Measurements from ENCODE around the gene PIEZO2. TPM values are rescaled to one million over a fixed set of nuclear protein-coding genes. Genes with fewer than 3 reads are reported as not detected.

The PIEZO2 gene
- total and polyA plus RNA-seq, 2 donors (not counting 1 experiment from before 2014, with no cell fraction given), result not detected

DNA sequence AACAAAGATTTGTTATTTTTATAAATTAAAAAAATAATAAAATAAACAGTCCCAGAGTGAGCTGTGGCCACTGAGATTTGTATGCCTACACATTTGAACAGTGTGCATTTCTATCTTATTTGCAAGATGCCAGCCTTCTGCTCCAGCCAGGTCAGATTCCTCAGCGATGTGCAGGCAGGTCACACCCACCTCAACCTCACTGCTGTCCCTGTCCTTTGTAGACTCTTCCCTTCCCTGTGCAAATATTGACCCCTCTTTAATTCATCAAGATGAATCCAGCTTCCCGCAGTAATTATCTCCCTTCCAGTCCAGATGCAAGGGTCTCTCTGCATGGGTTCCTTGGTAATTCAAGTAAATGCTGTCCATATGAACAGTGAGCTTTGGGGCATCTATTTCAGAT, 256.2 kb downstream of the PIEZO2 start:
- Histone ChIP-seq H3K27me3 (replicated peaks in 1 of 4; ENCODE audit: control extremely low read depth in 1 of 4, control insufficient read depth in 3 of 4, insufficient read depth in 4 of 4, low read length in 3 of 4) (no peaks in the 10 kb centered on the region), H3K9ac (ENCODE audit: low read length) (no peak overlapping the region), H3K79me2 (ENCODE audit: control insufficient read depth, insufficient read depth, low read length) (no peaks in the 10 kb centered on the region), H4K20me1 (ENCODE audit: control insufficient read depth, insufficient read depth, low read length, poor library complexity, severe bottlenecking) (no peaks in the 10 kb centered on the region), H3K27ac (ENCODE audit: low read length in 2 of 2) (no peak overlapping the region), H3K4me3 (ENCODE audit: control extremely low read depth in 1 of 5, extremely low read depth in 1 of 5, insufficient read depth in 1 of 5, low read depth in 2 of 5, low read length in 4 of 5) (no peak overlapping the region), H3K9me3 (ENCODE audit: control extremely low read depth in 1 of 3, control insufficient read depth in 2 of 3, insufficient read depth in 1 of 3, low read length in 2 of 3) (no peaks in the 10 kb centered on the region), H3K4me1 (ENCODE audit: control insufficient read depth in 2 of 2, insufficient read depth in 2 of 2, low read length in 2 of 2) (no peaks in the 10 kb centered on the region), H3K36me3 (replicated peaks in 1 of 2; ENCODE audit: control extremely low read depth in 1 of 2, control insufficient read depth in 1 of 2, extremely low read depth in 1 of 2, insufficient read depth in 2 of 2, low read length in 1 of 2) (no peaks in the 10 kb centered on the region), H3K4me2 (replicated peaks; ENCODE audit: low read depth, low read length, poor library complexity, severe bottlenecking) (no peak overlapping the region), H2AFZ (ENCODE audit: insufficient read depth, low read depth, low read length, poor library complexity, severe bottlenecking) (no peak overlapping the region)
- Mint-ChIP-seq H3K4me3 (no peak overlapping the region), H3K27ac (no peak overlapping the region), H3K4me1 (peaks cover 2% of the 10 kb centered on the region), H3K27me3 (peaks cover 29% of the 10 kb centered on the region), H3K9me3 (ENCODE audit: insufficient read depth) (no peaks in the 10 kb centered on the region)
- ATAC-seq (ENCODE audit: low read depth) (no peak), DNase-seq (no peak)
- TF ChIP-seq, protein P1, sequence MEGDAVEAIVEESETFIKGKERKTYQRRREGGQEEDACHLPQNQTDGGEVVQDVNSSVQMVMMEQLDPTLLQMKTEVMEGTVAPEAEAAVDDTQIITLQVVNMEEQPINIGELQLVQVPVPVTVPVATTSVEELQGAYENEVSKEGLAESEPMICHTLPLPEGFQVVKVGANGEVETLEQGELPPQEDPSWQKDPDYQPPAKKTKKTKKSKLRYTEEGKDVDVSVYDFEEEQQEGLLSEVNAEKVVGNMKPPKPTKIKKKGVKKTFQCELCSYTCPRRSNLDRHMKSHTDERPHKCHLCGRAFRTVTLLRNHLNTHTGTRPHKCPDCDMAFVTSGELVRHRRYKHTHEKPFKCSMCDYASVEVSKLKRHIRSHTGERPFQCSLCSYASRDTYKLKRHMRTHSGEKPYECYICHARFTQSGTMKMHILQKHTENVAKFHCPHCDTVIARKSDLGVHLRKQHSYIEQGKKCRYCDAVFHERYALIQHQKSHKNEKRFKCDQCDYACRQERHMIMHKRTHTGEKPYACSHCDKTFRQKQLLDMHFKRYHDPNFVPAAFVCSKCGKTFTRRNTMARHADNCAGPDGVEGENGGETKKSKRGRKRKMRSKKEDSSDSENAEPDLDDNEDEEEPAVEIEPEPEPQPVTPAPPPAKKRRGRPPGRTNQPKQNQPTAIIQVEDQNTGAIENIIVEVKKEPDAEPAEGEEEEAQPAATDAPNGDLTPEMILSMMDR (IDR thresholded peaks at IDR 0.05), result no peak
- no peak for TF ChIP-seq EZH2 (IDR thresholded peaks at IDR 0.05; ENCODE audit: borderline replicate concordance, insufficient read depth, low read depth, low read length, poor library complexity, severe bottlenecking)
- WGBS (ENCODE audit: insufficient coverage), result 86% methylated on average over 1 of the region's 2 CpGs
- ChIA-PET CTCF (no interaction called here), POLR2A (no interaction called here)
- intact Hi-C loops (cut with micrococcal nuclease), result no loop called here

DNA sequence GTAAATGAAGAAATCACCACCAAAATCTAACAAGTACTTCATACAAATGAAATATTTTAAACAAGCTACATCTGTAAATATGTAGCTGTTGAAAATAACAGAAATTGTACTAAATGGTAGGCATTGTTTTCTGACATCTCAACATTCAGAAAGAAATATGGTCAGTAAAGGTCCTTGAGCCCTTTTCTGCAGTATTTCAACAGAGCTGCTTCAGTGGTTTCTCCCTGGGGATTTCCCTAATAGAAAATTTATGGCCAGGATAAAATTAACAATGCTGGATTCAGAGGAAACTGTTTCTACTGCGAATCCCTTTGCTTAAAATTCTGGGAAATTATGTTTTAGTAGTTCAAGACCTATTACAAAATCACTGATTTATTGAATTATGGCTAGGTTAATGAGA, 256.6 kb downstream of the PIEZO2 start:
- intact Hi-C loops (cut with micrococcal nuclease), result no loop called here
- no peak overlapping the region for H3K27ac ChIP-seq (ENCODE audit: low read length in 2 of 2)
- DNase-seq, result no peak
- H3K79me2 ChIP-seq (ENCODE audit: control insufficient read depth, insufficient read depth, low read length), result no peaks in the 10 kb centered on the region
- POLR2A ChIA-PET, result no interaction called here
- H3K9ac ChIP-seq (ENCODE audit: low read length), result no peak overlapping the region
- H3K4me2 ChIP-seq (replicated peaks; ENCODE audit: low read depth, low read length, poor library complexity, severe bottlenecking), result no peak overlapping the region
- H2AFZ ChIP-seq (ENCODE audit: insufficient read depth, low read depth, low read length, poor library complexity, severe bottlenecking), result no peak overlapping the region
- no peak for ATAC-seq (ENCODE audit: low read depth)
- Mint-ChIP-seq H3K27ac (no peak overlapping the region), H3K27me3 (peaks cover 30% of the 10 kb centered on the region), H3K9me3 (ENCODE audit: insufficient read depth) (no peaks in the 10 kb centered on the region), H3K4me3 (no peak overlapping the region), H3K4me1 (peaks cover 2% of the 10 kb centered on the region)
- H3K9me3 ChIP-seq (ENCODE audit: control extremely low read depth in 1 of 3, control insufficient read depth in 2 of 3, insufficient read depth in 1 of 3, low read length in 2 of 3), result no peaks in the 10 kb centered on the region
- no peaks in the 10 kb centered on the region for H3K4me1 ChIP-seq (ENCODE audit: control insufficient read depth in 2 of 2, insufficient read depth in 2 of 2, low read length in 2 of 2)
- no peaks in the 10 kb centered on the region for H3K27me3 ChIP-seq (replicated peaks in 1 of 4; ENCODE audit: control extremely low read depth in 1 of 4, control insufficient read depth in 3 of 4, insufficient read depth in 4 of 4, low read length in 3 of 4)
- H4K20me1 ChIP-seq (ENCODE audit: control insufficient read depth, insufficient read depth, low read length, poor library complexity, severe bottlenecking), result no peaks in the 10 kb centered on the region
- no peak overlapping the region for H3K4me3 ChIP-seq (ENCODE audit: control extremely low read depth in 1 of 5, extremely low read depth in 1 of 5, insufficient read depth in 1 of 5, low read depth in 2 of 5, low read length in 4 of 5)
- WGBS (ENCODE audit: insufficient coverage), result no CpG with 5 or more reads among the region's 1 CpG
- no peak for TF ChIP-seq EZH2 (IDR thresholded peaks at IDR 0.05; ENCODE audit: borderline replicate concordance, insufficient read depth, low read depth, low read length, poor library complexity, severe bottlenecking)
- TF ChIP-seq, protein P1 (IDR thresholded peaks at IDR 0.05), result no peak
- H3K36me3 ChIP-seq (replicated peaks in 1 of 2; ENCODE audit: control extremely low read depth in 1 of 2, control insufficient read depth in 1 of 2, extremely low read depth in 1 of 2, insufficient read depth in 2 of 2, low read length in 1 of 2), result no peaks in the 10 kb centered on the region
- CTCF ChIA-PET, result no interaction called here

All from B cell (primary cell).